NCI-H524 (cell line): Measurements from ENCODE around the gene CA12.

Experiments used
- DNase-seq, 2 experiments: peaks; one replicate each; lab custom pipeline; 2025; lab: John Stamatoyannopoulos, UW

CA12 gene

DNA sequence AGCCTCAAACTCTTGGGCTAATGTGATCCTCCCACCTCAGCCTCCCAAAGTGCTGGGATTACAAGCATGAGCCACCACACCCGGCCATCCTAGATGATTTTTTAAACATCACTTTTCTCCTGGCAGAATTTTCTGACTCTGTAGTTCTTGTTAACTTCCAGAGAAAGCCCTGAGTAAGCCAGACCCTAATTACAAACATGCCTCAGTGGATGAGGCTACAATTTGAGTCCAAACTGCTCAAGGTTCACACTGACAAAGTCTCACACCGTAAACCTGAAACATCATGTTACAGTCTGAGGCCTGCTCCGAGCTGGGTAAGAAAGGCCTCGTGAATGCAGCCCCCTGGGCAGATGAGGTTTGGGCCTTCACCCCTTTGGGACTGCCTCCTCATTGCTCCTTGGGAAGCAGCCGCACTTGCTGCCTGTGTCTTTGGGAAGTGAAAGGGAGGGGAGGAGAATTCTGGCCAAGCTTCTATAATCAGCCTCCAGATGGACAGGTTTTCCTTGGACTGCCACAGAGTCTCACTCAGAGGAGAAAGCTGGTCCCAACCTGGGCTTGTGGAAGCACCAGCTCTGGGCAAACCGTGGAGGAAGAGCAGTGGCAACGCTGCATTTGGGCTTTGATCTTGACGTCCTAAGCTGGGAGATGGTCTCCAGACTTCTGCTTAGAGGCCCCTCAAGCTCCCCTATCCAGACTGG is 46.0 kb downstream of the CA12 start:
- DNase-seq, result no peak

DNA sequence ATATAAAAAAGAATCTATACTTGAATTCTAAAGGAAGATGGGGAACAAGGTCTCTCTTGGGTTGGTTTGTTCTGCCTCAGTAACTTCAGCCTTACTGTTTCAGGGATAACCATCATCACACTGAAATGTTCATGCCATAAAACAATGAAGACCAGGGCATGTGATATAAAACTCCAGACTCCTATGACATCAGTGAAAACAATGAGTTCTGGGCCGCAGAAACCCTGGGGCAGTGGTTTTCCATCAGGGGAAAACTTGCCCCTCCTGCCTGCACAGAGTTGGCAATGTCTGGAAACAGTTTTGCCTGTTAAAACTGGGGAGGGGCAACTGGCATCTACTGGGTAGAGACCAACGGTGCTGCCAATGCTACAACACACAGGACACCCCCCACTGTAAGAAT is 46.8 kb downstream of the CA12 start:
- no peak for DNase-seq

DNA sequence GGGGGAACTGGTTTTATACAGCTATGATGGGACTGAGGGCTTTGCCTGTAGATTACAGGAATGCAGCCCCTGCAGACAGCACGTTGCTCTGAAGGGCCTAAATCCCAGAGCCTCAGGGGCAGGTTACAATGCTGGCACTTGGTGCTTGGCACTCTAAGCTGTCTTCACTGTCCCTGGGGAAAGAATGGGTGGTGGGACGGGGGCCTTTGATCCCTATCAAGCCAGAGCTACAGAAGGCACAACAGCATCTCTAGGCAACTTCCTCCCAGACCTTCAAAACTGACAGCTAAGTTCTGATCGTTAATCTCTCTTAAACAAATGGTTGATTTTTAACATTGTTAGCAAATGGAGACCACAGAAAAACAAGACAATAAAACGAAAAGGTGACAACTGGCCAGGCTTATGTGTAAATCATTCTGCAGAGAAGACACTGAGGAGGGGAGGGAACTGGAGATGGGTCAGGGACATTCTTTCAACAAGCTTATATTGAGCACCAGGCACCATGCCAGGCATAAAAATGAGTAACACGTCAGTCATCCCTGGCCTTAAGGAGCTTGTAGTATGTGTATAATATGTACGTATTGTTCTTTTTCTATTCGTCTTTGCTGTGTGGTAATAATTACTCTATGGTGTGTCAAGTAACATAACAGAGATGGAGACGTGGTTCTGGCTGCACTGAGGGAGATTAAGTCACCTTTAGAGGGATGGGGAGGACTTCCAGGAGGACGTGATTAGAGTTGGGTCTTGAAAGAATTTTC is 49.1 kb downstream of the CA12 start:
- DNase-seq, result peak in 1 of 2 experiments; percentile 18

DNA sequence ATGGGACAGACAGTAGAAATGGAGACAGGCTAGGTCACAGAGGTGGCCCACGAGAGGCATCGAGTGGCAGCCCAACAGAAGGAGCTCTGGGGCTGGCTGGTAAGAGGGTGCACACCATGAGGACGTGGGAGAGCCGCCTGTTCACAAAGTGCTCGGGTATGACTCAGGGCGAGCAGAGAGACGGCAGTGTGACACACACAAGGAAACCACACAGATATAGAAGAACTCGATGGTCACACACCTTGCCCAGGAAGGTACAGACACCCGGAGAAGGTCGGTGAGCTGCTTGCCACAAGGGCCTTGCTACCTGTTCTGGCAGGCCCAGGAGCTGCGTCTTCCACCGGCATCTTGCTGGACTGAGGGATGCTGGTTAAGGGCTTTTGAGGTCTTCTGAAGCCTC is 50.2 kb downstream of the CA12 start:
- DNase-seq, result no peak

DNA sequence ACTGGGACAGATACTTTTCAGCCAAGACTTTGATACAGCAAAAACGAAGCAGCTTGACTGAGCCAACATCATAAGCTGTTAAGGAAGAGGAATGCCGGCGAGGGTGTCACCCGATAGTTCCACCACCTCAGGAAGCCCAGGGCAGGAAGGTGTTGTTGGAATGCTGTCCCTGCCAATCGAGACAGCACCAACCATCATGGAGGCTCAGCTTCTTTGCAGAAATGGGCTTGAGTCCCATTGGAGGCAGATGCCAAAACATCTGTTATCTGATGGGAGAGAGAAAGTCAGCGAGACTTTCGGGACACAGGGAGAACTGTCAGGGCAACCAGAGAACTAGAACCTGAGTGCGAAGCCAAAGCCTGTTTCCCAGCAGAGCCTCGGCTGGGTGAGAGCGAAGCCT is 50.7 kb downstream of the CA12 start:
- peak in 1 of 2 experiments; percentile 9 for DNase-seq

DNA sequence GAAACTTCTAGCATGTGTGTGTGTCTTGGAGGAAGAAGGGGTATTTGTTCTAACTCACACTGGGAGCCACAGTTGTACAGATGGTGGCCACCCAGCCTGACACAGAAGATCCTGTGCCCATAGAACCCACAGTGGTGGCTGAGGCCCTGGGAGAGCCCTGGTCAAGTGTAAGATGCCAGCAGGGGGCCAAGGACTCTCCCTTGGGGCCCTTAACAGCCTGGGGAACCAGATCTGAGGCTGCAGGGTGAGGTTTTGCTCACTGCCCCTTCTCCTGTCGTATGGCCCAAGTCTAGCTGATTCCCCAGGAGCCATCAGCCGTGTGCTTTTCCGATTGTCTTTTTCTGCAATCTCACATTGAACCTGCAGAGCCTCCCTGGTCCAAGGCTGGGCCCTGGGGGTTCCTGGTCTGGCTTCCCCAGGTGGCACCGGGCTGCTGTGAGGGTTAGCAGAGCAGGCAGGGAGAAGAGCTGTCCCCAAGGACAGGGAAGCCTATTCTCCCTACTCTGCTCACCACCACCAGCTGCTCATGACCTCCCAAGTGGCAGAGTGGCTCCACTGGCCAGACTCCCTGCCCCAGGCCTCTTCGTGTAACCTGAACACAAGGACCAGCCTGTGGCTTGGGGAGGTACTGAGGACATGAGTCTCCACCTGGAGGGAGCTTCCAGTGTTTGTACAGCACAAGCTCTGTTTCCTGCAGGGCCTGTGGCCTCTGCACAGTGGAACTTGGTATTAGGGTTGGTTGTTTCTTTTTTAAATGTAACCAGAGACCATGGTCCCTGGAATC is 51.9 kb downstream of the CA12 start:
- DNase-seq, result no peak

DNA sequence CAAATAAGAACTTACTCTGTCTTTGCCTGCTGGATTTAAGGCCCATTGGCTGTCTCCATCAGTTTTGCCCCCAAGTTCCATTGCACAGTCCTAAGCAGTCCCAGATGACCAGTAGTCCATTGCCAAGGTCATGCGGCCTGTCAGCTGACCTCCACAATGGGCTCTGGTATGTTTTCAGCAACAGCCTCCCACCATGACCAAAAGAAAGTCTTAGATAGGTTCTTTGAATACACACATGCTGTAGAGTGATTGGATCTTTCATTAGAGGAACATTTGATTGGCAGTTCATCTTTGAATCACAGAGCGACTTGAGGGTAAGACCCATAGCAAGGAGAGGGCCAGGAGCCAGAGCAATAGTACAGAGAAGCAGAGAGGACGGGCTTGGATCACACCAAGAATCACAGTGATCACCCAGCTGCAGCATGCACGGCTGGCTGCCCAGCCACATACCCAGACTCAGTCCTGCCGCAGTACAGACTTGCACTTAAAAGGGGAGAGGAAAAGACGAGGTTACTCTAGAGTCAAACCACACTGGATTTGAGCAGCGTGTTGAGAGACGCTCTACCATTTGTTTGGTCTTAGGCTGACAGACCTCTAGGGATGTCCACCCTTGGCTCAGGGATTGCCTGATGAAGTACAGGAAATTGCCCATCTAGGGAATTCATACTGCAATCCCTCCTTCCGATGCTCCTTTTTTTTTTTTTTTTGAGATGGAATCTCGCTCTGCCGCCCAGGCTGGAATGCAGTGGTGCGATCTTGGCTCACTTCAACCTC is 53.8 kb downstream of the CA12 start:
- no peak for DNase-seq

DNA sequence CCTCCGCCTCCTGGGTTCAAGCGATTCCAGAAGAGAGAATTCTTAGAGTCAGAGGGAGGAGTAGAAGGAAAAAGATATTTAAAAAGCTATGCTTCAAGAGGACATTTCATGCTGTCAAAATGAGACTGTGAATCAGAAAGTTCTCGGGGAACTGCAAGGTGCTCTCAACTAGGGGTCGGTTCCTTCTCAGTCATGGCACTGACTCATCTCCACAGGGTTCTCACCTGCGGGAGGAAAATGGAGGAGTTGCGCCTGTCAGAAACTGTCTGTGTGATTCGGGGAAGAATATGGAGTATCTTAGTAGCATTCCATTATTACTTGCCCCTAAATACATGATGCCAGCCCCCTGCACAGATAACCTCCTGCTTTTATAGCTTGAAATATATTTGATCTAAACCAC is 56.9 kb downstream of the CA12 start:
- no peak for DNase-seq

DNA sequence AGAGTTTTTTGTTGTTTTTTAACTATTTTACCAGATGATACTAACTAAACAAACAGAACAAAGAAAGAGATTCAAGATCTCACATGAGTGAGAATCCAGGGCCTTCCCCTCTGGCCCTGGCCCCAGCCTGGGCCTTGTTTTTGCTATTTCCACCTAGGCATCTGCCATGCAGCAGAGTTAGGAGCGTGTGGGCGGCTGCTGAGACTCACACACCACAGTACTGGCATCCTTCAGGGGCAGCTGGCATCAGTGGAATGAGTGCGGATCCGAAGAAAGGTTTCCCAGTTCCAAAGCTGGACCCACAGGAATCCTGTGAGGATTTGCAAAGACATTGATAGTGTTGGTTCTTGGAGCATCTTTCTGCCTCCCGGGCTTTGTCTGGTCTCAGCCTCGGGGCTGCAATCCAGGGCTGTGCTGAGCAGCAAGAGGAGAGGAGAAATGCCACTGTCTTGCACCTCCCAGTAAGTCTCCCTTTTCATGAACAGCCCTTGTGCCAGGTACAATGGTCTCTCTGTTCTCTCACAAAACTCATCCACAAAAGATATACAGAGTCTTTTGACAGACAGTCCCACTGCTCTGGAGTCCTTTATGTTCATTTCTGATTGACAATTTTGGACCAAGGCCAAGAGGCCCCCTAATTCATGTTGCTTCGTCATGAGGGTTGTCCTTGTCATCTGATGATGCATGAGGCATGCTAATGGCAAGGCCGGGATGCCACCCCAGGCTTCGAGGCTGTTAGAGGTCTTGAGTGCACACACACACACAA is 57.7 kb downstream of the CA12 start:
- no peak for DNase-seq

DNA sequence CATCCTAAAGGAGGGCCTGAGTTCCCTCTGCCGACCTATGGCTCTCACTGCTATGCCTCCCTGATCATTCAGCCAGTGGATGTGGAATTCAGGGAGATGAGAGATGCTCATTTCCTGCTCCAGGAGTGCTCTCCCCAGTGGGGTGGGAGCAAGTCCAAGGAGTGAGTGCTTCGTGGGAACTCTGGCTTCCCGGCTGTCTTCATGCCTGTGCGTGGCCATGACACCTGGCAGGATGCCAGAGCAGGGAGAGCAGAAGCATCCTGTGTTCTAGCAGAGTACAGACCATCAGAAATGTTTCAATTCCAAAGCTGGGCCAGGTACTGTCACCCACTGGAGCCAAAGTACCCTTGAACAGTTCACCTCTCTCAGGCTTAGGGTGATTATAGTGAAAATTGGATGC is 59.1 kb downstream of the CA12 start:
- DNase-seq, result peak in 1 of 2 experiments; percentile 26

DNA sequence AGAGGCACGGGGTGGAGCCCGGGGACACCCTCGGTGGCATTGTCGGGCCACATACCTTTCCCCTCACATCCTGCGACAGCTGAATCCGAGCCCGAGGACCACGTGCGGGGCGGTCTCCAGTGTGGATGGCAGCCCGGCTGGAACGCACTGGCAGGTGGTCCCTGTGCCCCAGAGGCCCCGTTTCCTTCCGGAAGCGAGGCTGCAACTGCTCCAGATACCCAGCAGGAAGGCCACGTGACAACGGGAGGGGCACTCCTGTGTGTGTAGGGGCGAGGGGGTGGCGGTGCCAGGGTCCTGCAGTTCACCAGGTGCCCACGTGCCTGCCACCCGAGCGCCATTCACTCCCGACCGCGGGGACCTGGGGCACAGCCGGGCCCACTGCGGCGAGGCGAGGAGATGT is 60.2 kb downstream of the CA12 start:
- DNase-seq, result no peak

DNA sequence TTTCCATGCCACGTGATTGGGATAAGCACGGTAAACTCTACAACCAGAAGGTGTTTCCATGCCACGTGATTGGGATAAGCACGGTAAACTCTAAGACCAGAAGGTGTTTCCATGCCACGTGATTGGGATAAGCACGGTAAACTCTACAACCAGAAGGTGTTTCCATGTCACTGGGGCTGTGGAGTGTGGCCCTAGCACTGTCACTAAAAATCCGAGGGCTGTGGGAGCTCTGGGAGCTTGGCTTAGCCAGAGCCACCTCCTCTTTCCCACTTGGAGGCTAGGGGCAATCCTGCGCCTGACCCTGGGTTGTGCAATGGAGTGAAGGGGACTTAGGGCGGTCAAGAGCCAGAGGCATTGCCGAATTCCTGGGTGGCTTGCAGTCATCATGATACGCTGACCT is 60.7 kb downstream of the CA12 start:
- DNase-seq, result peak; percentile 29 to 49

DNA sequence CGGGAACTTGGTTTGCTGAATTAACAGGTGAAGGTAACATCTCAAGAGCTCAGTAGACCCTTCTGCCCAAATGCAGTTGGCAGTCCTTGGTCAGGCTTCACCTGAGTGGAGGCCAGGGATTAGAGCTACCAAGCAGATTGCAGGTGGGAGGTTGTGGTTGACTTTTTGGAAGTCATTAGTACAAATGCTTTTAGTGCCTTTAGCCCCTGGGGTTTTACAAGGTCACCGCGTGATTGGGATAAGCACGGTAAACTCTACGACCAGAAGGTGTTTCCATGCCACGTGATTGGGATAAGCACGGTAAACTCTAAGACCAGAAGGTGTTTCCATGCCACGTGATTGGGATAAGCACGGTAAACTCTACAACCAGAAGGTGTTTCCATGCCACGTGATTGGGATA is 61.2 kb downstream of the CA12 start:
- peak; percentile 49 to 73 for DNase-seq

DNA sequence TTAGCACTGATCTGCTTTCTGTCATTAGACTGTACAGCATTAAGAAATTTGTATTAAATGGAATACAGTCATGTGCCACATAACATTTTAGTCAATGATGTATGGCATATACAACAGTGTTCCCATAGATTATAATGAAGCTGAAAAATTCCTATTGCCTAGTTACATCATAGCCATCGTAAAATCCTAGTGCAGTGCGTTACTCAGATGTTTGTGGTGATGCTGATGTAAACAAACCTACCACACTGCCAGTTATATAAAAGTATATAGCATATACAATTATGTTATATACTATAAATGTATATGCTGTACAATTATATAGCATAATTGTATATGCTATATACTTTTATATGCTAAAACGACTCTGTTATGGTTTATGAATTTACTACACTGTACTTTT is 62.6 kb downstream of the CA12 start:
- DNase-seq, result no peak

DNA sequence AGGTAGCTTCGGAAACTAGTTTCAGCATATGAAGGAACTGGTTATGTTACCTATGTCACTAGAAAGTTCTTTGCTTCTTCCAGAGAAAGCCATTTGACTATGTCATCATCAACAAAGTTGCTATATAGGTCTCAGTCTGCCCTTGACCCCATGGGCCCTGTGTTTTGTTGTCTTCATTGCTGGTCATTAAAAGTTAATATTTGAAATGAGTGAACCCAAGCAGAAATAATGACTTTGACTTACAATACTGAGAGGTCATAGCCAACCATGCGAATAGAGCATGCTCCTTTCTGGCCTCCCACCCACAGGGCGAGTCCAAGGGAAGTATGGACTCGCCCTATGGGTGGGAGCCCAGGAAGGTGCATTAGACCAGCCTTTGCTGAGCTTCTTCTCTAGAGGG is 63.3 kb downstream of the CA12 start:
- DNase-seq, result no peak

DNA sequence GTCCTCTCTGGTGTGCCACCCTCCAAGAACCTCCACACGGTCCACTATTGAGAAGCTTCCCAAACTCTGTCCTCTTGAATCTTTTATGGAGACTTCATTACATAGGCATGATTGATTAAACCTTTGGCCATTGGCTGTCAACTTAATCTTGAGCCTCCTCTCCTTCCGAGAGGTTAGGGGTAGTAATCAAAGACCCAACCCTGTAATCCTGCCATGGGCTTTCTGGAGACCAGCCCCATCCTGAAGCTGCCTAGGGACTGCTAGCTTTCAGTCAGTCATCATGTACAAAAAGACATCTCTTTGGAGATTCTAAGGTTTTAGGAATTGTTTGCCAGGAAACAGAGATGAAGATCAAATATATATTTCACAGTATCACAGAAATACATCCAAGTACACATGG is 67.2 kb downstream of the CA12 start:
- DNase-seq, result no peak

DNA sequence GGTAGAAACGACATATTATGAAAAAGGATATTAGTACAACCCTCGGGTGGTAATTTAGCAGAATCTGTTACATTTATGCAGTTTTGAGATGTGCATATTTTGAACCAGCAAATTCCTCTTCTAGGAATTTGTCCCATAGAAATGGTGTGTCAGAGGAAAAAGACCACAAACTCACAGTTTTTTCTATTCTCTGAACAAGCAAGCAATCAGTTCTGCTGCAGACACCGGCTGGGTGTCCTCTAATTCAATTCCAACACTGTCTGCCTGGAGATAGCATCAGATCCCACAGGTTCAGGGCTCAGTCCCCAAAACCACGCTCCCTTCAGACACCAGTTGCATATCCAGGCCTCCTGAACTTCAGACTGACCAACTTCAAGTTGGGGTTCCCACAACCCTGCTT is 67.8 kb downstream of the CA12 start:
- no peak for DNase-seq

DNA sequence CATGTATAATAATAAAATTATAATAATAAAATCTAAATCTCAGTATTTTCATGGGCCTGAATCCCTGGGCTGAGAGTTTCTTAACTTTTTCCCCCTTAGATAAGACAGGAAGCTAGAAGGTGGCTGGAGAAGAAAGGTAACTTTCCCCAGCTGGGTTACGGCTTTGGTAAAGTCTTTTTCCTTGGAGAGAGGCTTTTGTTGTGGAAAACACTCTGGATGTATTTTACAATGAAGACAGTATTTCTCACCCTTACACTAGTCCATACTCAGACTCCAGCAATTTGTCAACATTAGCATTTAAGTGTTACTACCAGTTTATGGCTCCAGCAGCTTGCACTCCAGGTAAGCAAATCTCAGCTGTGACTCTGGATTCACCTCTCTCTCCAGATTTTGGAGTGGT is 69.4 kb downstream of the CA12 start:
- DNase-seq, result no peak

DNA sequence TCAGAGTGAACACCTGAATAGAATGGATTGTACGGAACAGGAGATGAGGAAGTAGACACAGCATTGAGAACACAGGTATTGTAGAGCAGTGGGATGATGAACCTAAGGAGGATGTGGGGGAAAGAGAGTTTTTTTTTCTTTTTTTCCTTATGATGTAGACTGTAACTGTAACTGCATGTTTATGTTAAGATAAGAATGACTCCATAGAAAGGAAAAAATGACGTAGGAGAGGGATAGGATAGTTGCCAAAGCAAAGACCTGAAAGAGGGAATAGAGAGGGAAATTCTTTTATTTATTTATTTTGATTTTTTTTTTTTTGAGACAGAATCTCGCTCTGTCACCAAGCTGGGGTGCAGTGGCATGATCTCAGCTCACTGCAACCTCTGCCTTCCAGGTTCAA is 71.0 kb downstream of the CA12 start:
- DNase-seq, result no peak

DNA sequence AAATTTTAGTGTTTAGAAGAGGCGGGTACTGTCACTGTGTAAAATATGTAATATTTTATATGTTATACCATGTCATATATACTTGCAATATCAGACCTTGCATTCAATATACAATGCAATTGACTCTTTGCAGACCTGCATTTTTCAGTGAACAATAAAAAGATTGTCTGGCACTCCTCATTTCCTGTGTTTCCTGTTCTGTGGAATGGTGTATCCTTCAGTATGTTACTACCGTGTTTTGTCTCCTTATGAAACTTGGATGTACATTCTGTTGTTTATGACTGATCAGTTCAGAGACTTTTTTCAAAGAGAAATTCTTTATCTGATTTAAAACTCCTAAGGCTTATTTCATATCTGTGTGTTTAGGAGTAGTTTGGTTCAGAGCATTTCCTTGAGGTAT is 72.7 kb downstream of the CA12 start:
- DNase-seq, result no peak

DNA sequence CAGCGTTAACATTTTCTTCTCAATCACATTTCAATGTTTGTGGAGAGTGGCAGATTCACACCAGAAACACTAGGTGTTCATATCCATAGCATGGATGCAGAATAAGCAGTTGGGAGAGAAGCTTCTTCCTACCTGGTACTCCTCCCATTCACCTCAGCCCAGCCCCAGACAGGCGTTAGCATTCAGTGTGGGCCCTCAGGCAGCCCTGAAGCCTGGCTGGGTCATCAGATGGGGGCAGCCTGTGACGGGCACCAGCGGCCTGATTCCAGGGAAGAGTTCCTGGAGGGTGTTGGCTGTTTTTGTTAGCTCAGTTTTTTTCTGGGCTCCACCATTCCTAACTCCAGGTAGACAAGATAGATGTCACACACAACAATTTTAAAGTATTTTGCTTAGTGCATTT is 73.2 kb downstream of the CA12 start:
- no peak for DNase-seq
